Measurements from ENCODE around the gene INSR. TPM values are rescaled to one million over a fixed set of nuclear protein-coding genes. Genes with fewer than 3 reads are reported as not detected.
"Not testable (repeated sequence)": the region's sequence is repeated elsewhere in the genome, so short reads cannot be mapped to it uniquely, and the experiment has no call there.

INSR gene
- total RNA-seq, 6 experiments from 2014 or later = 2.1 to 6.3 (median 2.5) TPM

- Mint-ChIP-seq H3K4me3 (no peak overlapping the region), H3K27ac (no peak overlapping the region), H3K9me3 (no peaks in the 10 kb centered on the region), H3K36me3 (ENCODE audit: low read depth) (no peaks in the 10 kb centered on the region), H3K4me1 (ENCODE audit: low read depth) (no peaks in the 10 kb centered on the region), H3K27me3 (ENCODE audit: insufficient read depth) (peaks cover 2% of the 10 kb centered on the region; the same call in 1 of the 2 replicates)
- peak; percentile 68 for TF ChIP-seq CTCF (IDR thresholded peaks at IDR 0.05)
- DNase-seq = no peak
These were observed 32.1 kb upstream of the INSR start for GRCh38 chr19:7326105-7326877.

- no peak for DNase-seq
- H3K27ac Mint-ChIP-seq = no peak overlapping the region
- peaks cover 8% of the 10 kb centered on the region; the same call in 1 of the 2 replicates for H3K9me3 Mint-ChIP-seq
- H3K4me3 Mint-ChIP-seq = no peak overlapping the region
- no peaks in the 10 kb centered on the region for H3K36me3 Mint-ChIP-seq (ENCODE audit: low read depth)
- H3K27me3 Mint-ChIP-seq (ENCODE audit: insufficient read depth) = peaks cover 15% of the 10 kb centered on the region
- no peak for TF ChIP-seq CTCF (IDR thresholded peaks at IDR 0.05)
- H3K4me1 Mint-ChIP-seq (ENCODE audit: low read depth) = no peaks in the 10 kb centered on the region
These were observed 24.0 kb upstream of the INSR start for GRCh38 chr19:7318176-7318575.

- DNase-seq = no peak
- H3K27ac Mint-ChIP-seq = no peak overlapping the region
- H3K27me3 Mint-ChIP-seq (ENCODE audit: insufficient read depth) = peaks cover 7% of the 10 kb centered on the region
- no peaks in the 10 kb centered on the region for H3K36me3 Mint-ChIP-seq (ENCODE audit: low read depth)
- H3K9me3 Mint-ChIP-seq = peaks cover 2% of the 10 kb centered on the region; the same call in 1 of the 2 replicates
- no peaks in the 10 kb centered on the region for H3K4me1 Mint-ChIP-seq (ENCODE audit: low read depth)
- H3K4me3 Mint-ChIP-seq = no peak overlapping the region
- no peak for TF ChIP-seq CTCF (IDR thresholded peaks at IDR 0.05)
These were observed 18.6 kb upstream of the INSR start for GRCh38 chr19:7312816-7313215.

- Mint-ChIP-seq H3K9me3 (no peaks in the 10 kb centered on the region), H3K27ac (no peak overlapping the region), H3K27me3 (ENCODE audit: insufficient read depth) (peaks cover 8% of the 10 kb centered on the region), H3K4me1 (ENCODE audit: low read depth) (no peaks in the 10 kb centered on the region), H3K4me3 (no peak overlapping the region), H3K36me3 (ENCODE audit: low read depth) (no peaks in the 10 kb centered on the region)
- no peak for TF ChIP-seq CTCF (IDR thresholded peaks at IDR 0.05)
- no peak for DNase-seq
These were observed 17.7 kb upstream of the INSR start for GRCh38 chr19:7311911-7312310.

GRCh38 chr19:7308327-7308726 is 14.1 kb upstream of the INSR start:
- H3K4me1 Mint-ChIP-seq (ENCODE audit: low read depth); H3K4me3 Mint-ChIP-seq; H3K36me3 Mint-ChIP-seq (ENCODE audit: low read depth); H3K27ac Mint-ChIP-seq; H3K27me3 Mint-ChIP-seq (ENCODE audit: insufficient read depth); H3K9me3 Mint-ChIP-seq; DNase-seq: not testable (repeated sequence)

- Mint-ChIP-seq H3K36me3 (ENCODE audit: low read depth) (no peaks in the 10 kb centered on the region), H3K4me1 (ENCODE audit: low read depth) (no peaks in the 10 kb centered on the region), H3K27ac (no peak overlapping the region), H3K4me3 (no peak overlapping the region), H3K27me3 (ENCODE audit: insufficient read depth) (peaks cover 4% of the 10 kb centered on the region), H3K9me3 (no peaks in the 10 kb centered on the region)
- TF ChIP-seq CTCF (IDR thresholded peaks at IDR 0.05) = no peak
- DNase-seq = no peak
These were observed 13.5 kb upstream of the INSR start for GRCh38 chr19:7307590-7308218.
